Placental epithelial cell (primary cell): ENCODE measurements around the gene CRYZL1. TPM values are rescaled to one million over a fixed set of nuclear protein-coding genes. Genes with fewer than 3 reads are reported as not detected.

Experiments
- total RNA-seq: library from RNA; depleted of rRNA; stranded (reverse); fragments of >200 nt; gene quantifications from 2 replicates; pipeline ENCODE4 v1.2.3, GENCODE V29; 2012

The CRYZL1 gene
- total RNA-seq = 11.8 and 21.2 TPM in 2 replicates

GRCh38 chr21:33641352-33642026 is at the start of gene CRYZL1:
CRYZL1 (minus strand) TSS chr21:33641741; CDS start chr21:33631551, 10,190 bp downstream.

GRCh38 chr21:33642027-33642895 is 720 bp upstream of the CRYZL1 start, which contains the start of gene ITSN1:
ITSN1 (plus strand) TSS chr21:33642501; CDS start chr21:33718829, 76,328 bp downstream.

GRCh38 chr21:33588485-33589335 is 52.8 kb downstream of the CRYZL1 start, which contains the start of gene DONSON:
DONSON (minus strand) TSS chr21:33588684; CDS start chr21:33588641, 43 bp downstream.

DNA sequence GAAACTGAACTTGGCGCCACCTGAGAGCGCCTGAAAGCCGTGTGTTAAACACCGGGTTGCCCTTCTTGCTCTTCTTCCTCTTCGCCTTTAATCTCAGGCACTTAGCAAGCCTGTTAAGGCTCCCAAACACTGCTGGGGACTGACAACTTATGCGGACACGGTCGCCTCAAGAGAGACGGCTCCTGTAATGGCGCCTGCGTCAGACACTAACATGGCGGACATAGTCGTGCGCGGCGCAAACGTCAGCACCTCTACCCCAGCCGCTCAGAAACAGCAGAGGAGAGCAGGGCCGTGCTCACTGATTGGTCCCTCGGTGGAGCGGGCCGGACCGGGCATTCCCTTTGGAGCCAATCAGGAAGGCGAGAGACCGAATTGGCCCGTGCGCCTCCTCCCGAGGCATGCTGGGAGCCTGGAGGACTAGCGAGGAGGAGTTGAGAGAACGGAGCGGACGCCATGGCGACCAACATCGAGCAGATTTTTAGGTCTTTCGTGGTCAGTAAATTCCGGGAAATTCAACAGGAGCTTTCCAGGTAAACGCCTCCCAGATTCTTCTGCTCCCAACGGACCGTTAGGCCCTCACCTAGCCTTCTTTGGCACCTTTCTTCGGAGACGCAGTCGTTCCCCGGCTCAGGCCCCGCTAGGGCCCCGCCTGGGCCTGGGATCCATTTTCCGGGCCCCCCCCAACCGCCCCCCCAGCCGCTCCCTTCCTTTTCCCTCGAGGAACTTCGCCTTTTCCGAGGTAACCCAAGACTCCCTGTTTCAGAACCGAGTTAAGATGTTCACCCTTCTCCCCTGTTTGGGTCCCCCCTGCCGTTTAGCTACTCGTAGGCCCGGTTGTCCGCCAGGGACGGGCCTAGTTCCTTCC is 98.7 kb downstream of the CRYZL1 start, which contains the start of gene SON:
Gene SON, plus strand, starts transcription at position 399 of the 865 bp plus-strand sequence. Its CDS starts 55 bp downstream, at position 454.

DNA sequence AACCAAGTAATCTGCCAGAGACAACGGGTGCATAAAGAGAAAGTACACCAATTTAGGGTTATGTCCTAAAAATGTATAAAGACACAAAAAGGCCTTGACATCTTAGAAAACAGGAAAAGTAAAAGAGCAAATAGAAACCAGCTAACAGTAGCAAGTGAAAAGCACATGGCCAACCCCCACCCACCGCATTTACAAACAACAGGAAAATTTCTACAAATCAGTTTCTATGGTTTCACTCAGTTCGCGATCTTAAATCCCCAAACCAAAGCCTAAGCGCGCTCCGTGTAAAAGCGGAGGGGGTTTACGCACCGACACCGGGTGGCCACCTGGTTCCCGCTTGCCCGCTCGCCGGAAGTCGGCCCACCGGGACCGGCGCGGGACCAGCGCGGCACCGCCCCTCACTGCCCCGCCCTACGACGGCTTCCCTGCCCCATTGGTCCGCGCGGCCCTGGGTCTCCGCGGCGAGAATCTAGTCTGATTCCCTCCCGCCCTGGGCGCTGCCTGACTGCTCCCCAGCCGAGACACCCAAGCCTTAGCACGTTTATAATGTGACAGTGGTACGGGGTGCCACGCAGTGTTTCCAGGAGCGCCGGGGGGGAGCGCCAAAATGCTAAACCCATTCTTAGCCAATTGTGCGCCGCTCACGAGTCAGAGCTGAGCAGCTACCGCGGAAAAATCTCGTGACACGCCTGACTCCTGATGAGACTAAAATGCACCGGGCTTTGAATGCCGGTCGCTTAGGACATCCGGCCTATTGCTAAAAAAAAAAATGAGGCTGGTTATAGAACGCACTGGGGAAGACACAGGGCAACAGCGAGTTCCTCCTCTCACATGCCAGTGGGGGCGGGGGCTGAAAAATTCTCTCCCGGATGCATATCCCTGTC is 99.5 kb downstream of the CRYZL1 start, which contains the start of gene GART:
Gene GART, minus strand, starts transcription at position 362 of the 884 bp plus-strand sequence. CDS start 2,802 bp downstream, outside the sequence.

Other genes starting within 250 kb of the CRYZL1 start
- gene IFNGR2, start 238.3 kb downstream of the CRYZL1 start, total RNA-seq = 37.7 and 50.5 TPM in 2 replicates
- 27.5 and 29.2 TPM in 2 replicates for gene TMEM50B, start 161.8 kb downstream of the CRYZL1 start, total RNA-seq
- 1.6 and 2.4 TPM in 2 replicates for gene DNAJC28, start 150.0 kb downstream of the CRYZL1 start, total RNA-seq
- gene GART, start 99.6 kb downstream of the CRYZL1 start, total RNA-seq = 50.3 and 72.2 TPM in 2 replicates
- gene SON, start 98.7 kb downstream of the CRYZL1 start, total RNA-seq = 118 and 142 TPM in 2 replicates
- gene DONSON, start 53.1 kb downstream of the CRYZL1 start, total RNA-seq = 21.8 and 23.2 TPM in 2 replicates
- gene ITSN1, start 760 bp upstream of the CRYZL1 start, total RNA-seq = 42.4 and 56.0 TPM in 2 replicates